HEK293 (cell line): ENCODE results near the gene MOB2.

Source experiments
- CTCF ChIA-PET: fragments of 350-600 bp; formaldehyde crosslinking; extraction: SDS; loops from one replicate; lab custom pipeline; 2021; ENCODE audit warnings: antibody characterized with exemption; lab: Yijun Ruan, JAX
- POLR2A ChIA-PET: fragments of 300-600 bp; formaldehyde crosslinking; extraction: SDS; loops from one replicate; lab custom pipeline; 2020; ENCODE audit warnings: antibody characterized with exemption, inconsistent platforms; lab: Yijun Ruan, JAX
- H3K27ac ChIP-seq: fragments of 200-500 bp; sonication (Bioruptor generic); 2 replicates; pipeline ENCODE4 v1.5.1; 2014; ENCODE audit warnings: low read depth, low read length, control low read depth, inconsistent platforms; ENCODE audit errors: extremely low read depth
- H3K36me3 ChIP-seq, 2 experiments: fragments of 200-500 bp in 1 of 2; sonication (Bioruptor generic) in 1 of 2; 1 replicate in 1 of 2; 2 replicates in 1 of 2; pipeline ENCODE4 v1.5.1; 2014 to 2017; ENCODE audit warnings: inconsistent platforms in 2 of 2, low read length in 2 of 2; ENCODE audit not compliant: control insufficient read depth in 2 of 2, insufficient read depth in 1 of 2
- H3K4me1 ChIP-seq: fragments of 200-500 bp; sonication (Bioruptor generic); 2 replicates; pipeline ENCODE4 v1.5.1; 2014; ENCODE audit warnings: mild to moderate bottlenecking, low read length, inconsistent platforms; ENCODE audit not compliant: control insufficient read depth, insufficient read depth
- H3K4me3 ChIP-seq: 2 replicates; pipeline ENCODE4 v1.5.1; 2011; ENCODE audit warnings: low read depth, mild to moderate bottlenecking, control low read depth, low read length, moderate library complexity
- H3K9me3 ChIP-seq: fragments of 200-500 bp; sonication (Bioruptor generic); 2 replicates; pipeline ENCODE4 v1.5.1; 2014; ENCODE audit warnings: low read depth, low read length, inconsistent platforms; ENCODE audit not compliant: control insufficient read depth, insufficient read depth
- BCL11B ChIP-seq: fragments of 450-650 bp; formaldehyde crosslinking; IDR thresholded peaks from 2 replicates; pipeline ENCODE4 v1.5.1; 2016; ENCODE audit warnings: low read depth, missing biosample characterization, missing genetic modification characterization
- BCL6B ChIP-seq: fragments of 450-650 bp; formaldehyde crosslinking; IDR thresholded peaks from 2 replicates; pipeline ENCODE4 v1.5.1; 2017; ENCODE audit warnings: missing biosample characterization, missing genetic modification characterization
- FEZF1 ChIP-seq: fragments of 450-650 bp; formaldehyde crosslinking; IDR thresholded peaks from 2 replicates; pipeline ENCODE4 v1.5.1; 2016; ENCODE audit warnings: missing biosample characterization, missing genetic modification characterization
- GFI1B ChIP-seq: fragments of 450-650 bp; formaldehyde crosslinking; IDR thresholded peaks from 2 replicates; pipeline ENCODE4 v1.5.1; 2016; ENCODE audit warnings: missing biosample characterization, missing genetic modification characterization
- GLI4 ChIP-seq: fragments of 450-650 bp; formaldehyde crosslinking; IDR thresholded peaks from 2 replicates; pipeline ENCODE4 v1.5.1; 2016; ENCODE audit warnings: missing biosample characterization, missing genetic modification characterization
- GLIS1 ChIP-seq: fragments of 450-650 bp; formaldehyde crosslinking; IDR thresholded peaks from 2 replicates; pipeline ENCODE4 v1.5.1; 2016; ENCODE audit warnings: missing biosample characterization, missing genetic modification characterization
- MYNN ChIP-seq: fragments of 450-650 bp; formaldehyde crosslinking; IDR thresholded peaks from 2 replicates; pipeline ENCODE4 v1.5.1; 2016; ENCODE audit warnings: missing biosample characterization, missing genetic modification characterization, borderline replicate concordance
- ZBTB20 ChIP-seq: fragments of 450-650 bp; formaldehyde crosslinking; IDR thresholded peaks from 2 replicates; pipeline ENCODE4 v1.5.1; 2016; ENCODE audit warnings: missing biosample characterization, missing genetic modification characterization
- ZBTB7A ChIP-seq: fragments of 450-650 bp; formaldehyde crosslinking; IDR thresholded peaks from 2 replicates; pipeline ENCODE4 v1.5.1; 2016; ENCODE audit warnings: low read depth, missing biosample characterization, missing genetic modification characterization
- ZFP69B ChIP-seq: fragments of 450-650 bp; formaldehyde crosslinking; IDR thresholded peaks from 2 replicates; pipeline ENCODE4 v1.5.1; 2016; ENCODE audit warnings: missing biosample characterization, missing genetic modification characterization
- ZNF341 ChIP-seq: fragments of 450-650 bp; formaldehyde crosslinking; IDR thresholded peaks from 2 replicates; pipeline ENCODE4; 2016; ENCODE audit warnings: low read depth, missing biosample characterization, missing genetic modification characterization
- ZNF394 ChIP-seq: fragments of 450-650 bp; formaldehyde crosslinking; IDR thresholded peaks from 2 replicates; pipeline ENCODE4 v1.5.1; 2016; ENCODE audit warnings: missing biosample characterization, missing genetic modification characterization, mild to moderate bottlenecking, moderate library complexity, borderline replicate concordance
- ZNF510 ChIP-seq: fragments of 450-650 bp; formaldehyde crosslinking; IDR thresholded peaks from 2 replicates; pipeline ENCODE4 v1.5.1; 2018; ENCODE audit warnings: mild to moderate bottlenecking, missing genetic modification characterization, missing biosample characterization; ENCODE audit not compliant: insufficient replicate concordance
- ZNF549 ChIP-seq: fragments of 450-650 bp; IDR thresholded peaks from 2 replicates; pipeline ENCODE4 v1.5.1; 2018; ENCODE audit warnings: missing biosample characterization, missing genetic modification characterization, mild to moderate bottlenecking, inconsistent platforms, moderate library complexity
- ZNF585B ChIP-seq: fragments of 450-650 bp; formaldehyde crosslinking; IDR thresholded peaks from 2 replicates; pipeline ENCODE4 v1.5.1; 2016; ENCODE audit warnings: missing biosample characterization, missing genetic modification characterization
- ZNF677 ChIP-seq: fragments of 450-650 bp; IDR thresholded peaks from 2 replicates; pipeline ENCODE4 v1.5.0; 2018; ENCODE audit warnings: missing biosample characterization, mild to moderate bottlenecking, missing genetic modification characterization, moderate library complexity
- ZNF692 ChIP-seq: fragments of 450-650 bp; formaldehyde crosslinking; IDR thresholded peaks from 2 replicates; pipeline ENCODE4 v1.5.1; 2016; ENCODE audit warnings: missing biosample characterization, missing genetic modification characterization
- ZNF785 ChIP-seq: fragments of 450-650 bp; formaldehyde crosslinking; IDR thresholded peaks from 2 replicates; pipeline ENCODE4 v1.5.1; 2016; ENCODE audit warnings: missing biosample characterization, missing genetic modification characterization
- ZNF791 ChIP-seq: fragments of 450-650 bp; formaldehyde crosslinking; IDR thresholded peaks from 2 replicates; pipeline ENCODE4 v1.5.1; 2016; ENCODE audit warnings: missing biosample characterization, missing genetic modification characterization
- ZNF843 ChIP-seq: fragments of 450-650 bp; formaldehyde crosslinking; IDR thresholded peaks from 2 replicates; pipeline ENCODE4 v1.5.1; 2016; ENCODE audit warnings: missing biosample characterization, missing genetic modification characterization
- ZXDB ChIP-seq: fragments of 450-650 bp; formaldehyde crosslinking; IDR thresholded peaks from 2 replicates; pipeline ENCODE4 v1.5.1; 2016; ENCODE audit warnings: missing biosample characterization, missing genetic modification characterization
- TF ChIP-seq, protein P1 (sequence below): fragments of 450-650 bp; formaldehyde crosslinking; IDR thresholded peaks from 2 replicates; pipeline ENCODE4 v1.5.1; 2016; ENCODE audit warnings: missing biosample characterization, missing genetic modification characterization
- TF ChIP-seq, protein P2 (sequence below): fragments of 450-650 bp; formaldehyde crosslinking; IDR thresholded peaks from 2 replicates; pipeline ENCODE4 v1.5.1; 2016; ENCODE audit warnings: missing biosample characterization, missing genetic modification characterization
- TF ChIP-seq, protein P3 (sequence below): fragments of 450-650 bp; formaldehyde crosslinking; IDR thresholded peaks from 2 replicates; pipeline ENCODE4 v1.5.1; 2016; ENCODE audit warnings: missing biosample characterization, missing genetic modification characterization

MOB2 gene

GRCh38 chr11:1438261-1438966 lies 48.2 kb downstream of the MOB2 start:
- H3K4me1 ChIP-seq: no peaks in the 10 kb centered on the region
- POLR2A ChIA-PET: interaction anchor here (1.3 kb wide), 1 partner anchor 56 kb away, joined by 3 read pairs; no protein-coding TSS in a partner anchor
- H3K27ac ChIP-seq: no peak overlapping the region
- TF ChIP-seq ZNF677 (tag by site-specific recombination) (no peak), ZNF585B (tag by site-specific recombination) (no peak), BCL11B (tag by site-specific recombination) (no peak), GFI1B (tag by site-specific recombination) (no peak)
- CTCF ChIA-PET: no interaction called here
- no peaks in the 10 kb centered on the region for H3K9me3 ChIP-seq
- H3K4me3 ChIP-seq: no peak overlapping the region
- peaks cover 0 to 22% of the 10 kb centered on the region in 2 experiments; a peak in 1 of 3 replicates for H3K36me3 ChIP-seq

DNA sequence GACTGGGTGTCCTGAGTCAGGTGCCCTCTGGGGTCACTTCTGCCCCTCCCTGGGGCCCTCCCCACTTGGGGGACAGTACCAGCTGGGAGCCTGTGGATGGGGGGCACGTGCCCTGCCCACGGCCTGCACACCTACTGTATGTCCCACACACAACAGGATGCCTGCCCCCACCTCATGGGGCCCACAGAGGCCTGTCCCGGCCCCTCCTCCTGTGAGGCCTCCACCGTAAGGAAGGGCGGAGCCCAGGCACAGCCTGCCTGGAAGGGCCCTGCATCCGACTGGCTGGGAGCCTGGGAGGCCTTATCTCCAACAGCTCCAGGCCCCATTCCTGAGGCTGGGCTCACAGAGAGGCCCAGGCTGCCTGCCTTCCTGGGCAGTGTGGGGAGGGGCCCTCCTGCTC lies 49.1 kb downstream of the MOB2 start:
- Histone ChIP-seq H3K9me3 (no peaks in the 10 kb centered on the region), H3K4me1 (no peaks in the 10 kb centered on the region), H3K36me3 (peaks cover 0 to 17% of the 10 kb centered on the region in 2 experiments; a peak in 1 of 3 replicates), H3K27ac (no peak overlapping the region), H3K4me3 (no peak overlapping the region)
- CTCF ChIA-PET: no interaction called here
- POLR2A ChIA-PET: interaction anchor here (1.3 kb wide), 1 partner anchor 55 kb away, joined by 3 read pairs; no protein-coding TSS in a partner anchor
- TF ChIP-seq, protein P1, sequence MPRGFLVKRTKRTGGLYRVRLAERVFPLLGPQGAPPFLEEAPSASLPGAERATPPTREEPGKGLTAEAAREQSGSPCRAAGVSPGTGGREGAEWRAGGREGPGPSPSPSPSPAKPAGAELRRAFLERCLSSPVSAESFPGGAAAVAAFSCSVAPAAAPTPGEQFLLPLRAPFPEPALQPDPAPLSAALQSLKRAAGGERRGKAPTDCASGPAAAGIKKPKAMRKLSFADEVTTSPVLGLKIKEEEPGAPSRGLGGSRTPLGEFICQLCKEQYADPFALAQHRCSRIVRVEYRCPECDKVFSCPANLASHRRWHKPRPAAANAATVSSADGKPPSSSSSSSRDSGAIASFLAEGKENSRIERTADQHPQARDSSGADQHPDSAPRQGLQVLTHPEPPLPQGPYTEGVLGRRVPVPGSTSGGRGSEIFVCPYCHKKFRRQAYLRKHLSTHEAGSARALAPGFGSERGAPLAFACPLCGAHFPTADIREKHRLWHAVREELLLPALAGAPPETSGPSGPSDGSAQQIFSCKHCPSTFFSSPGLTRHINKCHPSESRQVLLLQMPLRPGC (tag by site-specific recombination): no peak
- TF ChIP-seq, protein P2, sequence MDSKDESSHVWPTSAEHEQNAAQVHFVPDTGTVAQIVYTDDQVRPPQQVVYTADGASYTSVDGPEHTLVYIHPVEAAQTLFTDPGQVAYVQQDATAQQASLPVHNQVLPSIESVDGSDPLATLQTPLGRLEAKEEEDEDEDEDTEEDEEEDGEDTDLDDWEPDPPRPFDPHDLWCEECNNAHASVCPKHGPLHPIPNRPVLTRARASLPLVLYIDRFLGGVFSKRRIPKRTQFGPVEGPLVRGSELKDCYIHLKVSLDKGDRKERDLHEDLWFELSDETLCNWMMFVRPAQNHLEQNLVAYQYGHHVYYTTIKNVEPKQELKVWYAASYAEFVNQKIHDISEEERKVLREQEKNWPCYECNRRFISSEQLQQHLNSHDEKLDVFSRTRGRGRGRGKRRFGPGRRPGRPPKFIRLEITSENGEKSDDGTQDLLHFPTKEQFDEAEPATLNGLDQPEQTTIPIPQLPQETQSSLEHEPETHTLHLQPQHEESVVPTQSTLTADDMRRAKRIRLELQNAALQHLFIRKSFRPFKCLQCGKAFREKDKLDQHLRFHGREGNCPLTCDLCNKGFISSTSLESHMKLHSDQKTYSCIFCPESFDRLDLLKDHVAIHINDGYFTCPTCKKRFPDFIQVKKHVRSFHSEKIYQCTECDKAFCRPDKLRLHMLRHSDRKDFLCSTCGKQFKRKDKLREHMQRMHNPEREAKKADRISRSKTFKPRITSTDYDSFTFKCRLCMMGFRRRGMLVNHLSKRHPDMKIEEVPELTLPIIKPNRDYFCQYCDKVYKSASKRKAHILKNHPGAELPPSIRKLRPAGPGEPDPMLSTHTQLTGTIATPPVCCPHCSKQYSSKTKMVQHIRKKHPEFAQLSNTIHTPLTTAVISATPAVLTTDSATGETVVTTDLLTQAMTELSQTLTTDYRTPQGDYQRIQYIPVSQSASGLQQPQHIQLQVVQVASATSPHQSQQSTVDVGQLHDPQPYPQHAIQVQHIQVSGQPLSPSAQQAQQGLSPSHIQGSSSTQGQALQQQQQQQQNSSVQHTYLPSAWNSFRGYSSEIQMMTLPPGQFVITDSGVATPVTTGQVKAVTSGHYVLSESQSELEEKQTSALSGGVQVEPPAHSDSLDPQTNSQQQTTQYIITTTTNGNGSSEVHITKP: no peak
- TF ChIP-seq GLIS1 (tag by site-specific recombination) (peak; percentile 49; the same call in 1 of the 2 replicates), ZNF791 (tag by site-specific recombination) (no peak), ZNF677 (tag by site-specific recombination) (no peak), ZFP69B (peak; percentile 96), ZNF510 (tag by site-specific recombination) (no peak), ZBTB7A (tag by site-specific recombination) (no peak), ZNF341 (tag by site-specific recombination) (peak; percentile 85), ZNF785 (no peak), ZXDB (tag by site-specific recombination) (no peak), ZNF394 (tag by site-specific recombination) (no peak), ZNF692 (tag by site-specific recombination) (peak; percentile 97), ZBTB20 (tag by site-specific recombination) (peak; percentile 44; the same call in 1 of the 2 replicates), ZNF585B (tag by site-specific recombination) (no peak), GLI4 (tag by site-specific recombination) (no peak), ZNF843 (tag by site-specific recombination) (no peak), FEZF1 (tag by site-specific recombination) (no peak), MYNN (tag by site-specific recombination) (no peak), BCL6B (no peak), ZNF549 (tag by site-specific recombination) (no peak)
- TF ChIP-seq, protein P3, sequence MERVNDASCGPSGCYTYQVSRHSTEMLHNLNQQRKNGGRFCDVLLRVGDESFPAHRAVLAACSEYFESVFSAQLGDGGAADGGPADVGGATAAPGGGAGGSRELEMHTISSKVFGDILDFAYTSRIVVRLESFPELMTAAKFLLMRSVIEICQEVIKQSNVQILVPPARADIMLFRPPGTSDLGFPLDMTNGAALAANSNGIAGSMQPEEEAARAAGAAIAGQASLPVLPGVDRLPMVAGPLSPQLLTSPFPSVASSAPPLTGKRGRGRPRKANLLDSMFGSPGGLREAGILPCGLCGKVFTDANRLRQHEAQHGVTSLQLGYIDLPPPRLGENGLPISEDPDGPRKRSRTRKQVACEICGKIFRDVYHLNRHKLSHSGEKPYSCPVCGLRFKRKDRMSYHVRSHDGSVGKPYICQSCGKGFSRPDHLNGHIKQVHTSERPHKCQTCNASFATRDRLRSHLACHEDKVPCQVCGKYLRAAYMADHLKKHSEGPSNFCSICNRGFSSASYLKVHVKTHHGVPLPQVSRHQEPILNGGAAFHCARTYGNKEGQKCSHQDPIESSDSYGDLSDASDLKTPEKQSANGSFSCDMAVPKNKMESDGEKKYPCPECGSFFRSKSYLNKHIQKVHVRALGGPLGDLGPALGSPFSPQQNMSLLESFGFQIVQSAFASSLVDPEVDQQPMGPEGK: peak; percentile 59; the same call in 1 of the 2 replicates
